Chondrocyte (in vitro differentiated cells): Measurements from ENCODE around the gene COL21A1. TPM values are rescaled to one million over a fixed set of nuclear protein-coding genes. Genes with fewer than 3 reads are reported as not detected.
"Not testable (repeated sequence)": the region's sequence is repeated elsewhere in the genome, so short reads cannot be mapped to it uniquely, and the experiment has no call there.

Experiments
- DNase-seq: peaks from one replicate; pipeline ENCODE4 v3.0.0; 2021; ENCODE audit warnings: mixed read lengths, low spot score
- H3K27ac Mint-ChIP-seq: one replicate; pipeline ENCODE4 v1.8.0; 2021; ENCODE audit warnings: mild to moderate bottlenecking, moderate library complexity, mixed read lengths; ENCODE audit not compliant: unreplicated experiment
- H3K27me3 Mint-ChIP-seq: 2 replicates; pipeline ENCODE4 v1.8.0; 2021; ENCODE audit warnings: low read depth, mixed read lengths
- H3K36me3 Mint-ChIP-seq: 2 replicates; pipeline ENCODE4 v1.8.0; 2021; ENCODE audit warnings: low read depth, mixed read lengths
- H3K4me1 Mint-ChIP-seq: 2 replicates; pipeline ENCODE4 v1.8.0; 2021; ENCODE audit warnings: low read depth, mild to moderate bottlenecking, mixed read lengths
- H3K4me3 Mint-ChIP-seq: one replicate; pipeline ENCODE4 v1.8.0; 2021; ENCODE audit warnings: mild to moderate bottlenecking, moderate library complexity, mixed read lengths; ENCODE audit not compliant: unreplicated experiment
- H3K9me3 Mint-ChIP-seq: 2 replicates; pipeline ENCODE4 v1.8.0; 2021; ENCODE audit warnings: low read depth, mixed read lengths
- CTCF ChIP-seq: fragments of 200-600 bp; sonication (generic); IDR thresholded peaks from 2 replicates; pipeline ENCODE4 v1.5.0; 2021; ENCODE audit warnings: antibody characterized with exemption, mild to moderate bottlenecking, moderate library complexity
- total RNA-seq: library from RNA; stranded (reverse); gene quantifications from 3 replicates; pipeline ENCODE4 v1.2.1, GENCODE V29; 2021

Gene COL21A1
- total RNA-seq, 1 donor from 2014 or later: 68.9 TPM

GRCh38 chr6:56270812-56271441 is 23.5 kb upstream of the COL21A1 start:
- no peak overlapping the region for H3K4me3 Mint-ChIP-seq
- H3K27ac Mint-ChIP-seq: no peak overlapping the region
- no peaks in the 10 kb centered on the region for H3K27me3 Mint-ChIP-seq
- DNase-seq: no peak
- H3K4me1 Mint-ChIP-seq: peaks cover 5% of the 10 kb centered on the region
- peaks cover 56% of the 10 kb centered on the region for H3K9me3 Mint-ChIP-seq
- TF ChIP-seq CTCF: no peak
- H3K36me3 Mint-ChIP-seq: peaks cover 23% of the 10 kb centered on the region

- Mint-ChIP-seq H3K9me3 (peaks cover 35% of the 10 kb centered on the region), H3K27me3 (no peaks in the 10 kb centered on the region), H3K4me1 (peaks cover 9% of the 10 kb centered on the region), H3K36me3 (peaks cover 19% of the 10 kb centered on the region), H3K4me3 (no peak overlapping the region), H3K27ac (no peak overlapping the region)
- DNase-seq: no peak
- no peak for TF ChIP-seq CTCF
These were observed 20.9 kb upstream of the COL21A1 start for GRCh38 chr6:56268266-56268665.

- Mint-ChIP-seq H3K4me1 (peaks cover 13% of the 10 kb centered on the region), H3K9me3 (peaks cover 19% of the 10 kb centered on the region), H3K27ac (no peak overlapping the region), H3K4me3 (no peak overlapping the region), H3K27me3 (no peaks in the 10 kb centered on the region), H3K36me3 (peaks cover 15% of the 10 kb centered on the region)
- TF ChIP-seq CTCF: no peak
- DNase-seq: no peak
These were observed 18.6 kb upstream of the COL21A1 start for GRCh38 chr6:56266011-56266410.

GRCh38 chr6:56263596-56264315 is 16.4 kb upstream of the COL21A1 start:
- no peak overlapping the region for H3K27ac Mint-ChIP-seq
- peaks cover 2% of the 10 kb centered on the region for H3K36me3 Mint-ChIP-seq

GRCh38 chr6:56260593-56260992 is 13.2 kb upstream of the COL21A1 start:
- not testable (repeated sequence) for H3K9me3 Mint-ChIP-seq, H3K27me3 Mint-ChIP-seq, DNase-seq, H3K4me3 Mint-ChIP-seq, H3K36me3 Mint-ChIP-seq
- peak overlapping the region; percentile 47 for H3K27ac Mint-ChIP-seq
- peaks cover 50% of the 10 kb centered on the region for H3K4me1 Mint-ChIP-seq

More at GRCh38 chr6:56263596-56264315, 16.4 kb upstream of the COL21A1 start:
- H3K27me3 Mint-ChIP-seq: no peaks in the 10 kb centered on the region
- H3K4me1 Mint-ChIP-seq: peaks cover 34% of the 10 kb centered on the region
- DNase-seq: no peak
- H3K9me3 Mint-ChIP-seq: no peaks in the 10 kb centered on the region
- TF ChIP-seq CTCF: no peak
- no peak overlapping the region for H3K4me3 Mint-ChIP-seq
